Endometrial microvascular endothelial cells (primary cell): ENCODE measurements around the gene DNAH9. TPM values are rescaled to one million over a fixed set of nuclear protein-coding genes. Genes with fewer than 3 reads are reported as not detected.

ENCODE experiments used
- in situ Hi-C: cut with HindIII; loops from 2 replicates; pipeline ENCODE4 v1.10.0; 2017; ENCODE audit warnings: low sequenced_read_pairs, low pct_unique_long_range_greater_than_20kb; ENCODE audit errors: inconsistent ontology term
- total RNA-seq: library from RNA; depleted of rRNA; stranded (reverse); fragments of >200 nt; gene quantifications from one replicate; pipeline ENCODE4 v1.2.3, GENCODE V29; 2015; ENCODE audit errors: inconsistent ontology term

DNAH9 gene
- total RNA-seq, 1 donor from 2014 or later = 0.46 TPM

DNA sequence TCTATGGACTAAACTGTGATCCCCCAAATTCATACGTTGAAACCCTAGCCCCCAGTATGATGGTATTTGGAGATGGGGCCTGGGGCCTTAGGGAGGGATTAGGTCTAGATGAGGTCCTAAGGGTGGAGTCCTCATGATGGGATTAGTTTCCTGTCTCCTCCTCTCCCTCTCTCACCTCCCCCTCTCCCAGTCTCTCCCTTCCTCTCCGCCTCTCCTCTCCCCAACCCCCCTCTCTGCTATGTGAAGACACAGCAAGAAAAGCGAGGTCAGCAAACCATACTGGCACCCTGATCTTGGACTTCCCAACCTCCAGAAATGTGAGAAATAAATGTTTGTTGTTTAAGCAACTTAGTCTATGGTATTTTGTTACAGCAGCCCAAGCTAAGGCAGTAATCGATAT is 383.6 kb downstream of the DNAH9 start:
- in situ Hi-C loops = no loop called here

DNA sequence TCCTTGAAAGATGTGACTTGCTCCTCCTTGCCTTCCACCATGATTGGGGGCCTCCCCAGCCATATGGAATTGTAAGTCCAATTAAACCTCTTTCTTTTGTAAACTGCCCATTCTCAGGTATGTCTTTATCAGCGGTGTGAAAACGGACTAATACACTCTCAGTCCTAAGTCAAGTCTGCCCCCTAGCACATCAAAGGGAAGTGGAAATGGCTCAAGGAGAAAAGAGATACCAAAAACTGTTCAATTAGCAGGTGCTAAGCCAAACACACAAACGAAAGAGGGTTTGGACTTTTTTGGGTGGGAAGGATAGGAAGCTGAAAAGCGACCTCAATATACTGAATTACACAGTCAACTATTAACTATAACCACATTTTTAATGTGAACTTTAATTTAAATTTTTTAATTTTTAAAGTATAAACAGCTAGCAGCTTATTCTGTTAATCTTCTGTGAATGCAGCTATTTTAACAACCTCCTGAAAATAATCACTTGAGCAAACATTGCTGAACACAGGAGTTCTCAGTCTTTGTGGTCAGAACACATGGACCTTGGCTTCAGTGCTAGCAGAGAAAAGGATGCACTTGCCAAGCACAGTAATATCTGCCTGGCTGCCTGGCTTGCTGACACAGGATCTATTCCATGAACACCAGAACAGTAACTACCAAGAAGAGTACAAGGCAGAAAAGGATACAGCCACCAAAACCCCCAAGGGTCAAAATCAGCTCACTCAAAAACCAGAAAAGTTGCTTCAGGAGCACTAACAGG is 388.1 kb downstream of the DNAH9 start:
- in situ Hi-C loops = no loop called here

DNA sequence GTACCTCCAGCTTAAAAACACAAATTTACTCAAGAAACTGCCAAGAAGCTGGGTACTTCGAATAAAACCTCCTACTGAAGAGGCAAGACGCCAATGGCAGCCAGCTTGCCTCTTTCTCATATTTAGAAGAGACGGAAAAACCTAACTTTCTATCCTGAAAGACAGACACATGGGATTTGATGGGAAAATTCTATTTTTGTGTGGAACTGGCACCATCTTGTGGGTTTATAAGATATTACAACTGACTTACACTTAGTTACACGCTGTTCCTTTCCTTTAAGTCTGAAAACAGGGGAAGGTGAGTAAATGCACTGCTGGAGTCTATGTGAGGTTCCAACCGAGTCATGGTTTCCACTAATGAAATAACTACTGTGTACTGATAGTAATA is 388.7 kb downstream of the DNAH9 start:
- in situ Hi-C loops = no loop called here

DNA sequence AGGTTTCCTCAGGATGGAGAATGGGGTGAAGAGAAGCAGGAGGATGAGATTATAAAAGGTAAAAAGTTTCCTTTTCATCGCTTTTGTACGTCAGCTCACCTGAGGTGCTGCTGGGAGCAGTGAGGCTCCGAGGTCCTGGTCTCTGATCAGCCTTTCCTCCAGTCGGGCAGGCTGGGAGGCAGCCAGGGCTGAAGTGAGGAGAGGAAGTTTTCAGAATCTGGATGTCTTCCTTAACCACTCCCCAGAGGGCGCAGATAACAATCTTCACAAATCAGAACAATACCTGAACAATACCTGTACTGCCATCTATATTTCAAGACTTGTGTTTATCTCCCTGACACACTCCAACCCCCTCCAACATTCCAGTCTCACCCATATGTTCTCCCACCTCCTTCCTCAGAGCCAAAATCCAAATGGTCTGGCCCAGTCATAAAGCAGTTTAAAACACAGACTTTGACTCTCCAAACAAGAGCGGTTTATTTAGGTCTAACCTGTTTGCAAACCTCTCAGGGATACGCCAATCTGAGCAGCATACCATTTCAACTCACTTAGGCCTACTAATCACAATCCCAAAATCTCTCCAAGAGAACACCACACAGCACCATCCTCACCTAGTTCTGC is 392.2 kb downstream of the DNAH9 start:
- in situ Hi-C loops = no loop called here

DNA sequence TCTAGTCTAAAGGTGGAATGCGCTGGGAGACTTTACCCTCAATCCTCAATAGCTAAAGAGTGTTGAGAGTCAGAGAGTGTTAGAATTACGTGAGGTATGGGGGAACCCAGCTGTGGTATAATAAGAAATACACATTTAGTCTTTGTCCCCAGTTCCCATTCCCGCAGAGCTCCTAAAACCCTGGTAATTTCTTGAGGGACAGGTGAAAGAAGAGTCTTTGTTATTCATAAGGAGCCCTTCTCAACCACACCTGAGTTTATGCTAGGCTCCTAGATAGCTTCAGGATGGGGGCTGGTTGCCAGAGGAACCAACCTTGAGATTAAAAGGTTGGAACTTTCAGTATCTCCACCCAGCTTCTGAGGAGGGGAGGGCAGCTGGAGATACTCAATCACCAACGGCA is 393.2 kb downstream of the DNAH9 start:
- in situ Hi-C loops = no loop called here

DNA sequence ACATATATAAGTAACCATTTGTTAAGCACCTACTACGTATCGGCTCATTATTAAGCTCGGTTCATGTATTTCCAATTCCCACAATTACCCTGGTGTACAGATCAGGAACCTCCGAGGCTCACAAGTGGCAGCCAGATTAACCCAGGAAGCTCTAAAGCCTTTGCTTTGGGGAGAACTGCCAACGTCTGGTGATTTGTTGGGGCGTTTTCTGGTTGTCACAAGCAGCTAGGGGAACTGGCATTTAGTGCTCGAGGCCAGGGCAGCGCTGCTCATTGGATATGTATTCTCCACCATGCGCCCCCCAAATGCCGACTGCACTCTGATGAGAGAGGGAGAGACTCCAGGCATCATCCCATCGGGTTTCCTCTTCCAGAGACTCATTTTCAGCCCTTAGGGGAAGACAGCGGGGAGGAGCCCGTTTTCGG is 398.5 kb downstream of the DNAH9 start:
- in situ Hi-C loops = no loop called here

DNA sequence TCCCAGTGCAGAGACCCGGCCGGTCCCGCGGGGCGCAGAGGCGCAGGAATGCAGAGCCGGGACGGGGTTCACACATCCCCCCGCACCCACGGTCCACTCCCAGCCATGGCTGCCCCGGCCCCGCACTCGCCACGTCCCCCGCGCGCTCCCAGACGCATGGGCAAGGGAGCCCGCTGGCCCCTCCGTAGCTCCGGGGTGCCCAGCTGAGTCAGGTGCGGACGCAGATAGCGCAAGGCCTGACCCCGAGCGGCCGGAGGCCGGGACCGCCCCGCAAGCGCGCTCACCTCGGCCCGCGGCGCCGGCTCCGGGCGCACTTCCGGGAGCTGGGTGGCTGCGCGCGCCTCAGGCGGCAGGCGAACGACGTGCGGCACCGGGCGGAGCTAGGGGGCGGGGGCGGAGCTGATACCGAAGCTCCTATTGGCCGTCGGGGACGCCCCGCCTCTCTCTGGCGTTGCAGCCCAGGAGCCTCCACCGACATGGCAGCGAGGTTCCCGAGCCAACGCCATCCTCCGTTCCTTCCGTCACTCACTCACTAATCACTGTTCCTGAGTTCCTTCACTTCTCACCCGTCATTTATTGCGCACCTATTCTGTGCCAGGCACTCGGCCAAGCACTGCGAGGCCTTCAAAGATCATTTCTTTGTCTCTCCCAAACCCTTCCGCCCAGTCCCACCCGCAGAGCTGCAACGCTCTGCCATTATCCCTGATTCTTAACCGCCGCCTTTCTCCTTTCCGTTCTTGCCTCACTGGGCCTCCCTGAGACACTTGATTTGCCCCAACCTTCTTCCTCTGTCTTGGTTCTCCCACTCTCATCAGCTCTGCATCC is 399.1 kb downstream of the DNAH9 start, which contains the start of gene ZNF18:
TSS of gene ZNF18 (minus strand) at position 329 of the 825 bp plus-strand sequence. CDS start 4,646 bp downstream, outside the sequence.
- in situ Hi-C loops = no loop called here

DNA sequence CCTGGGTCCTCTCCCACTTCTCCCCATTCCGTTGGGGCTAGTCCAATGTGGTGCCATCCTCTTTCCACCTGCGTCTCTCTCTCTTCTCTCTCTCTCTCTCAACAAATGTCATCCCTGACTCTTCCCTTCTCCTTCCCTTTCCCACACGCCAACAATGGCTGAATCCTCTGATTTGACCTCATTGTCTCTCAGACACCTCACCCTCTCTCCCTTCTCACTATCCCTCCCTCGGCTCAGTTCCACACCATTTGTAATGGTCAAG is 399.6 kb downstream of the DNAH9 start:
- in situ Hi-C loops = no loop called here

DNA sequence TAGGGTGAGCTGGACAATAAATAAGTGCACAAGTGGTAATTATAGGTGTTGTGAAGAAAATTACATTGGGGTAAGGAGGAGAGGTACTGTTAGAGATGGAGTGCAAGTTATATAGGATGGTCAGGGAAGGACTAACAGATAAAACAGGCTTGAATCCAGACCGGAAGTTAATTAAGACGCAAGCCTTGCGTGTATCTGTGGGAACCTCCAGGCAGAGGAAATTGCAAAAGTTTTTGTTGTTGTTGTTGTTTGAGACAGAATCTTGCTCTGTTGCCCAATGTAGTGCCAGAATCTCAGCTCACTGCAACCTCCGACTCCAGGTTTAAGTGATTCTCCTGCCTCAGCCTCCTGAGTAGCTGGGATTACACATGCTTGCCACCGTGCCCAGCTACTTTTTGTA is 401.4 kb downstream of the DNAH9 start:
- in situ Hi-C loops = no loop called here

DNA sequence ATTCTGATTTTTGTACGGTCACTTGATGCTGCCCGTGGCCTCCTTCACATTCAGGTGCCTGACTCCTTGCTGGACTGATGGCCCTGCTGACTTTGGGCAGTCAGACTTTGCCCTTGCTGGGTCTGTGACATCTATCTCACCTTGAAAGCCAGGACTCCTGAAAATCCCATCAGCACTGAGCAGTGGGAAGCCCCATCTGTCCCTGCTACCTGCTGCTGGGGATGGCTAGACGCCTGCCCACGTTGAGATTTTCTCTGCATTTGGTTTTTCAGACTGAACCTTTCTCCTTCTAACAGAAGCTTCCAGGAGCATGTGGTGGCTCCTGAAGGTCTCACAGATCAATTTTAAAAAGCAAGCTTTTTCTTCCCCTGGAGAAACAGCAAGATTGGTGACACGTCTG is 409.2 kb downstream of the DNAH9 start:
- in situ Hi-C loops = no loop called here
